GM10266 (cell line): ENCODE results near the gene COQ8B.

Experiments used
- DNase-seq: peaks from one replicate; pipeline ENCODE4 v3.0.0; 2012; ENCODE audit errors: extremely low spot score
- TF ChIP-seq, protein P1 (sequence below): IDR thresholded peaks from 2 replicates; pipeline ENCODE4 v1.5.1; 2012; ENCODE audit warnings: mild to moderate bottlenecking, low read depth; ENCODE audit not compliant: control insufficient read depth, insufficient read depth; ENCODE audit errors: missing control alignments

COQ8B gene

DNA sequence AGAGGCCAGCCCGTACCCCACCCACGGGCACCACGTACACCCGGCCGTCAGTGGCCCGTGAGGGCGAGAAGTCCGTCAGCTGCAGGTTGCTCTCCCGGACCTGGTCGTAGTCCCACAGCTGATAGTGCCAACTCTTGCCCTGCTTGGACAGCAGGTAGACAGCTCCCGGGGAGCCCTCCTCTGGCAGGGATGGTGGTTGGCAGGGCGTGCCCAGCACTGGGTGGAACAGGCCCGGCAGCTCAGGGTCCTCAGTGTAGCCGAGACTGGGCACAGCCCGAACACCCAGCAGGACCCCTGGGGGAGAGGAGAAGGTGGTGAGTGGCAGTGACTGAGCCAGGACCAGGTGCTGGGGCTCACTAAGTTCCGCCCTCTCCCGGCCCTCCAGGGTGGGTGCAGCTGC lies 25.8 kb upstream of the COQ8B start:
- TF ChIP-seq, protein P1, sequence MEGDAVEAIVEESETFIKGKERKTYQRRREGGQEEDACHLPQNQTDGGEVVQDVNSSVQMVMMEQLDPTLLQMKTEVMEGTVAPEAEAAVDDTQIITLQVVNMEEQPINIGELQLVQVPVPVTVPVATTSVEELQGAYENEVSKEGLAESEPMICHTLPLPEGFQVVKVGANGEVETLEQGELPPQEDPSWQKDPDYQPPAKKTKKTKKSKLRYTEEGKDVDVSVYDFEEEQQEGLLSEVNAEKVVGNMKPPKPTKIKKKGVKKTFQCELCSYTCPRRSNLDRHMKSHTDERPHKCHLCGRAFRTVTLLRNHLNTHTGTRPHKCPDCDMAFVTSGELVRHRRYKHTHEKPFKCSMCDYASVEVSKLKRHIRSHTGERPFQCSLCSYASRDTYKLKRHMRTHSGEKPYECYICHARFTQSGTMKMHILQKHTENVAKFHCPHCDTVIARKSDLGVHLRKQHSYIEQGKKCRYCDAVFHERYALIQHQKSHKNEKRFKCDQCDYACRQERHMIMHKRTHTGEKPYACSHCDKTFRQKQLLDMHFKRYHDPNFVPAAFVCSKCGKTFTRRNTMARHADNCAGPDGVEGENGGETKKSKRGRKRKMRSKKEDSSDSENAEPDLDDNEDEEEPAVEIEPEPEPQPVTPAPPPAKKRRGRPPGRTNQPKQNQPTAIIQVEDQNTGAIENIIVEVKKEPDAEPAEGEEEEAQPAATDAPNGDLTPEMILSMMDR = no peak

DNA sequence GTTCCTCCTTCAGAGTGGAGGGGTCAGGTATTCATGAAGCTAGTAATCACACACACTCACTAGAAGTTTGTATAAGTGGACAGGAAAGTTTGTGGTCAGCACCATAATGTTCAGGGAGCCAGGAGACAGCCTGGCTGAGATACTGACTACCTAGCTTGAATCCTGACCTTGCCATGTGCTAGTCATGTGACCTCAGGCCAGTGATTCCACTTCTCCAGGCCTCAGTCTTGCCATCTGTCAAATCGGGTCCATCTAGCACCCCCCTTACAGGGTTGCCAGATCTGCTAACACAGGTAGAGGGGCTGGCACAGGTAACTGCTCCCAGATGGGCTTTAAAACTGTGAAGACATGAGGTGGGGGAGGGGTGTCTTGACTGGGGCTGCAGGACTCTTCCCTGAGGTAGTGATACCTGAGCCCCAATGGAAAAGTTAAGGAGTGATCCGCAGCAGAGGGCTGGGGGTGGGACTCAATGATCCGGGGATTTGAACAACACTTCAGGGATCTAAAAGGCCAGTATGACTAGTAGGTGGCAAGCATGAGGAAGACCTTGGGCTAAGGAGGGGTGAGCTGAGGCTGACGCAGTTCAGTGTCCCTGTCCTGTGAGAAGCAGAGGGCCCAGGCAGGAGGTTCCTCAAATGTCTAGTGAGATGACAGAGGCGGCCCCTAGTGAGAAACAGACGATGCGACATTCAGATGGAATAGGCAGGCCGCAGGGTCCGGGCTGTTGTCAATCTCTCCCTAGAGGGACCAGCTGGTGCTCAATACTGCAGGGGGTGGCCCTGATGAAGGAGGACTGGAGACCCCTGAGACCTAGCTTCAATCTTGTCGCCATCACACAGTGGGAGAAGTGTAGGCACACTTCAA lies 25.1 kb upstream of the COQ8B start:
- TF ChIP-seq, protein P1 = no peak
- DNase-seq = no peak

More for the DNA sequence above, 25.8 kb upstream of the COQ8B start:
- no peak for DNase-seq

DNA sequence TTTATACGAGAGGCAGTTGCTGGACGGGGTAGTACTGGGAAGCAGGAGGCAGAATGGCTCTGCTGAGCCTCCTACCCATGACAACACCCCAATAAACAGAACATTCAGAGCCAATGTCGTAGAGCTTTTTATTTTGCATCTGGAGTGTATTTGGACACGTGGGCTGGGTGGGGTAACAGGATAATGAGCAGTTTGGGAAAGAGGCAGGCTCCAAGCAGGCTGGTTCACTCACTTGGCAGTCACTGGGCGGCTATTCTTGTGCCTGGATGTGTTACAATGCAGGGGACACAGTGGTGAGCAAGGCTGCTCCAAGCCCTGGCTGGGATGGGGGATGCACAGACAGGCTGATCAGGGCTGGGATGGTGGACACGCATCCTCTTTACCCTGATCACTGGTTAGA lies 24.1 kb upstream of the COQ8B start:
- no peak for DNase-seq
- TF ChIP-seq, protein P1 = no peak

DNA sequence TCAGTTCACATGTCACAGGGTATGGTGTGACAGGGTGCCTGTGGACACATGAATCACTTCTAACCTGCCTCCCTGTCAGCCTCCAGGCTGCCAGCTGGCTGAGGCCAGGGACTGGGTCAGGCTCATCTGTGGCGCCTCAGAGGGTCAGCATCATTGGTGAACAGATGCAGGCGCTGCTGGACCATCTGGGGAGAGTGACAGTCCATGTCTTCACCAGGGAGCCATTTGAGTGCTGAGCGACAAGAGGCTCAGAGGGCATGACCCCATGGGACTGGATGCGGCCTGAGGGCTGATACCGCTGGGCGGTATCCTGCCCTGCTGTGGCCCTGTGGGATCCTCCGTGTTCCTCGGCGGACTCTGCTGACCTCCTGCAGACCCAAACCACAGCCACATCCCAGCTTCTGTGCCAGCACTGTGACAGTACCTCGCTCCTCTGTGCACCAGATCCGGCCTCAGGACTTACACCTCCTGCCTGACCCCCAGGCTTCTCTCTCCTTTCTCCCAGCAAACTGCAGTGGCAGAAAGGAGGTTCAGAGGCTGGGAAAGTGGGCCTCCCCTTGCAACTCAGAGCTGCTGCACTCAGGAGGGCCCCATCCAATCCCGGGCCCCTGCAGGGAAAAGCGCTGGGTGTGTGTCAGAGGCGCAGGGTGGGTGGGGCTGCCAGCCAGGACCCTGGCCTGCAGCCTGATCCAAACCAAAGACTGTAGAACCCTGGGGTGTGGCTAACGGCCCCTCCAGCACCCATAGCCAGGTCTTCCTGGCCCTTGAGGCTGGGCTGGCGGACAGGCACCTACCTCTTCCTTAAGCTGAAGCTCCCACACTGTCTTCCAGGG lies 23.4 kb upstream of the COQ8B start:
- TF ChIP-seq, protein P1 = no peak
- no peak for DNase-seq

DNA sequence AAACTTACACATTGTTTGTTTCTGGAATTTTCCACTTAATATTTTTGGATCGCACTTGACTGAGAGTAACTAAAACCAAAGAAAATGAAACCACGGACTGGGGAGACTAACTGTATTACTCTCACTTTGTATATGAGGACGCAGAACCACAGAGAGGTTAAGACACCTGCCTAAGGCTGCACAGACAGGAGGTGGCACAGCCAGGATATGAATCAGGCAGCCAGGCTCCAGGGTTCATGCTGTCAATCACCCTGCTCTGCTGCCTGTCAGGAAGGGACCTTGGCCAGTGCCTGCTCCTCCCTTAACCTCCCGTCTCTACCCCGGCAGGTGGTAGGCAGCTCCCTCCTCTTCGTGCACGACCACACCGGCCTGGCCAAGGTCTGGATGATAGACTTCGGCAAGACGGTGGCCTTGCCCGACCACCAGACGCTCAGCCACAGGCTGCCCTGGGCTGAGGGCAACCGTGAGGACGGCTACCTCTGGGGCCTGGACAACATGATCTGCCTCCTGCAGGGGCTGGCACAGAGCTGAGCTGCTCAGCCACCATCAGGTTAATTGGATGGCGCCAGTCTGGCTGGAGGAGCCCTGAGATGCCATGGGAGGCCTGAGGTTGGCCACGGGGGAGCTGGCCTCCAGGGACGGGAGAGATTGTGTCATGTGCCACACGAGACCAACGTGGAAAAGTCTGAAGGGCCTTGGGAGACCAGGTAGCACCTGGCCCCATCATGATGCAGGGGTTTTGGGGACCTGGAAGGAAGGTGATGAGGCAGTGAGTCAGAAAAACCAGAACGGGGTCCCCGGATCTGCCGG lies 22.5 kb upstream of the COQ8B start:
- DNase-seq = no peak
- TF ChIP-seq, protein P1 = no peak

DNA sequence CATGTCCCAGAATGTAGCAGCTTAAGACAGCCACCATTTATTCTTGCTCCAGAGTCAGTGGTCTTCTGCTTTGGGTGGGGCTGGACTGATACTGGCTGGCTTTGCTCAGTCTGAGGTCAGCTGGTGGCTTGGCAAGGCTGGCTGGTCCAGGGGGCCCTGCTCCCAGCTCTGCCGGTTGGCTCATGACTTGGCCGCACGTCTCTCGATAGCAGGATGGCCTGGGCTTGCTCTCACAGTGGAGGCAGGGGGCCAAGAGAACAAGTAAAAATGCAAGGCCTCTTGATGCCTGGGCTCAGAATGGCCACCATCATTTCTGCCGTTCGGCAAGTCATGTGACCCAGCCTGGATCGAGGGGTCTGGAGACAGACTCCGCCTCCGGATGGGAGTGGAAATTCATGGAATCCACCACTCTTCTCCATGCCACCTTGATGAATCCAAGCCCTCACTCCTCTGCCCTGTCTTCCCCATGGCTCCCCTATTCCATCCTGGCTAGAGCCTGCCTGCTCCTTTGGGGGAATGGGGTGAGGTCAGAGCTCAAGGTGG lies 20.5 kb upstream of the COQ8B start:
- no peak for DNase-seq
- TF ChIP-seq, protein P1 = no peak
